GM11168 (cell line): ENCODE results near the gene SMIM21.

Experiments used
- in situ Hi-C: fragments of 300-500 bp; cut with MboI; formaldehyde crosslinking; loops from one replicate; pipeline ENCODE4 v1.12.0; 2022; ENCODE audit warnings: low sequenced_read_pairs; ENCODE audit not compliant: unreplicated experiment

The SMIM21 gene

DNA sequence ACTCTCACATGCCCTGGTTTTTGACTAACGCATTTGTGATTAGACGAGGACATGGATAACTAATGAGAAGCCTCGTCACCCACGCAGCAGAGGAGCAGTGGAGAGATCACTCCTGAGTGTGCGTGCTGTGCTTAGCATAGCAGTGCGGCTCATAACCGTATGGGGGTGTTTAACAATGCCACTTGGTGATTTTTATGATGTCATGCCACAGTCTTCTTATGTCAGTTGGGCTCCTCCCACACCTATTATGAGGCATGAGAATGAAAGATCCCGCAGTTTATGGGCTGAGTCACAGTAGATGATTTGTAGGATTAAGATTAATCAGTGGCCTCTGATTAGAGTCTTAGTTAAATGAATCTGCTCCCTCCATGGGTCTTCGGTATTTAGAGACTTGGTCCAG is 2.5 kb upstream of the SMIM21 start:
- in situ Hi-C loops = no loop called here

DNA sequence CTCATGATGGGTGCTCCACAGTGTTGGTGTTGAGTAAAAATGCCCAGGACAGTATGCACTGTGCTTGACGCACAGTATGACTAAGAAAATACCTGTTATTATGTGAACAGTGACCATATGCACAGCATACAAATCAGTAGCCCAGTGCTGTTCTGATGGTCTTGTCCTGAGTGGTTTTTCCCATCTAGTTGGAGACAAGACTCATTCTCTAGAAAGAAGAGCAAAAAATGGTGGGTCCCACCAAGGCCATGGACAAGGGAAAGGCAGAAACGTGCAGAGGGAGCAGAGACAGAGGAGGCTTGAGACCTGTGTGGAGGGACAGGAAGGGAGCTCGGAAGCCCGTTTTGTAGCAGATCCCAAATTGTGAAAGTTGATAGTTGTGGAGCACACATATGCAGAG is 987 bp upstream of the SMIM21 start:
- in situ Hi-C loops = no loop called here

DNA sequence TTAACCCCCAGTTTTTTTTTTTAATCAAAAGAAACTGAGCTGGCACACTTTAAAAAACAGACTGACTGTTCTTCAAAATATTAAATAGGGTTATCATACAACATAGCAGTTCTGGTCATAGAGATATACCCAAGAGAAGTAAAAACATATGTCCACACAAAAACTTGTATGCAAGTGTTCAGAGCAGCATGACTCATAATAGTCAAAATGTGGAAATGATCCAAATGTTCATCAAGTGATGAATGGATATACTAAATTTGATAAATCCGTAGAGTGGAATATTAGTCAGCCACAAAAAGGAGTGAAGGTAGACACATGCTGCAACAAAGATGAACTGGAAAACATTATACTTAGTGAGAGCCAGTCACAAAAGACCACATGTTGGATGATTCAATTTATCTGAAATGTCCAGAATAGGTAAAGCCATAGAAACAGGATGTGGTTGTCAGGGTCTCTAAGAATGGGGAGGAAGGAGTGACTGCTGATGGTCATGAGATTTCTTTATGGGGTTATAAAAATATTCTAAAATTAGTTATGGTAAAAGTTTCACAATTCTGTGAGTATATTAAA is 5.1 kb downstream of the SMIM21 start:
- in situ Hi-C loops = no loop called here

DNA sequence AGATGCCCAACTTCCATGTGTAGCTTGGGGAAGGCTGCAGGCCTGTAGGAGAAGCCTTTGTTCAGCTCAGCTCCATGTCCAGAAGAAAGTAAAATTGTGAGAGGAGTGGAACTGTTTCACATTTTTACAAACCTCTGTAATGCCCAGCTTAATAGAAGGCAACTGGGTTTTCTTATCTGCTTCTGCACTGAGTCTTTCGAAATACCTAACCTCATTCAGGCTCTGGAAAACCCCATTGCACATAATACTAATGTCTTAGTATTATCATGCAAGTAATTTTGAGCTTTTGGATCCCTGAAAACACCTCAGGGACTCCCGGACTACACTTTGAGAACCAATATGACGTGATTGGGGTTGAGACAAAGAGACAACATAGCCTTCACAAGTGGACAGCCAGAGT is 5.8 kb downstream of the SMIM21 start:
- in situ Hi-C loops = no loop called here

DNA sequence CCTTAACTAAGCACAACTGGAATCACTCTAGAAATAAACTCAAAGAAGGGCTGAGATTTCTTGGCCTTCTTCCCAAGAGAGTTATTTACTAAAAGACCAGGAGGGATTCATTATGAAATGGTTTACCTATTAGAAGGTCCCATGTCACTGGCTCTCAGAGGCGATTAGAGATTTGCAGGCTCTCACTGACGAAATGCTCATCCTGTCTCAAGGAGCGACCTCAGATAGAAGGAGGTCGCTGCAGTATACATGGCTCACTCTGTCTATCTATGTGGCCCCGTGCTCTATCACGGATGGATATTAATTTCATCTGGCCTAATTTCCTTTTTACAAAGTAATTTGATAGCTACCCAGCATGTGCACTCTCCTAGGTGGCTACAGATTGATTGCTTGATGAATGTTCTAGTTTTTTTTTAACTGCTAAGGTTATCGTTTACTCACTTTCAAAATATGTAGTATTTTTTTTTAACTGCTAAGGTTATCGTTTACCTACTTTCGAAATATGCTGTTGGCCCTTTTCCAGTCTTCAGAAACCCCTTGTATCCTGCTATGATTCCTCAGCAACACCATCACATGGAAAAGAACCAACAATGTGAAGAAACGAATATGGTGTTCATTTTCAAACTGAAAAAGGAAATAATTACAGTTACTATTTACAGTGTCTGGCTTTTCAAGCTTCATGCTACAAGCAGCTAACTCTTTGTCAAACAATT is 9.1 kb downstream of the SMIM21 start:
- in situ Hi-C loops = no loop called here

DNA sequence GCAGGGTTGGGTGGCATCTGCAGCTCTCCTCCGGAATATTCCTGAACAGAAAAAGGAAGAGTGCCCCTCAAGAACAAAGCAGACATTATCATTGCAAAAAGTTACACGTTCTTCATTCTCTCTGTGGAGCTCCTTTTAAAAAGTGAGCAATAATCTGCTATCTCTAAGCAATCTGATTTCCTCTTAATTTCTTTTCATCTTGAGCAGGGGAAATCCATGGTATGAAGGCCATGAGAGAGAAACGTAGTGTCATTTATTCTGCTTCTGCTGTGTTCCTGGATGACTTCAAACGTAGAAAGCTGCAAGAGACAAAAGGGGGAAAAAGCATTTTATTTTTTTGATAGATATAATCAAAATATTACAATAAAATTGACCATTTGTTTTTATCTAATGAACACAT is 16.9 kb downstream of the SMIM21 start:
- in situ Hi-C loops = no loop called here

DNA sequence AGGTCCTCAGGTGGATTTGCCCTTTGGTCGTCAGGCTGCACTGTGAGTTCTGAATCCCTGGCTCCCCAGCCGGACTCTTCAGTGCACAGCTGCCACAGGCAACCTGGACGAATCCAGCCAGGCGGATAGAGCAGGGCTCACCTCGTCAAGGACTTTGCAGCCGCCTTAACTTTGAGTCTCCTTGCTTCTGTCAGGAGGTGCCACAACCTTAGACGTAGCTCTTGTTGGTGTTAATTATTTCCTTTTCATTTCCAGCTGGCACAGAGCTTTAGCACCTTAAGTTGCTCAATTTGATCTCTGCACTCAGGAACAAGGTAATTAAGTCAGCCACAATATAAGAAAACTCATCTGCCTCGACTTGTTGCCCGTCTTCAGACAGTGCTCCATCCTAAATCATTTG is 17.7 kb downstream of the SMIM21 start:
- in situ Hi-C loops = no loop called here

DNA sequence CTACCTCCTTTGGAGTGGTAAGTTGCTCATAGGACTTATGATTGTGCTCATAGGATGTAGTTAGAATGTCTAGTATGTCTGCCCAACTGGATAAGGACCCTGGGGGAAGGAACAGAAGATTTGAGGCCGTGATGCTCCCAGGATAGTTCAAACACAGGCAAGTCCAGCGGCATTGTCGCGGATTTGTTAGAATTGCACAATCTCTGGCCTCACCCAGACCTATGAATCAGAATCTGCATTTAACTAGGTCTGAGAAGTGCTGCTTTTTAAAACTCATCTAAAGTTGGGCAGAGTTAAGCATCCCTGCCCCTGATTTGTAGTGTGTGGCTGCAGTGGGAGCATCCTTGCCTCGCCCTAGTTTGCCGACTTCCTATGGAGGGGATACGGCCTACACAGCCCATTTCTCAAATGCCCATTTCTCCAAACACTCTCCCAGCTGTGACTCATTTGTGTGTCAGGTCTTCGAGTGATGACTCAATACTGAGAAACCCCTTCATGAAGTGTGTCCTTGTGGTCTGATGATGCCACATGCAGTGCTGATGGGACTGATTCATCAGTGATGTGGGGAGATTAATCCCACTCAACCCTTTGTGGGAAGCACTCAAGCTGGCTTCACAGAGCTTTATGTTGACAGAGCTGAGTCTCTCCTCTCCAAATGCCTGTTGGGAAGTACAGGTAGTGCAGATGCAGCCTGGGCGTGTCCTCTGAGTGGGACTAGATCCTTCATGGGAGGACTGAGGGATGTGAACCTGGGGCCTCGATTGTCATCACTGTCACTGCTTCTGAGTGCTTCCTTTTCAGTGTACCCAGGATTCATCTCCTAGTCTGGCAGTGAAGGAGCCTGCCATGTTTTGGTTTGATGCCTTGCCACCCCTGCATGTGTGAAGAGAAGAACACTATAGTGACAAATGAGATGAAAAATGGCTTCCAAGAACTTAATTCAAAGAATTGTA is 18.7 kb downstream of the SMIM21 start:
- in situ Hi-C loops = no loop called here

DNA sequence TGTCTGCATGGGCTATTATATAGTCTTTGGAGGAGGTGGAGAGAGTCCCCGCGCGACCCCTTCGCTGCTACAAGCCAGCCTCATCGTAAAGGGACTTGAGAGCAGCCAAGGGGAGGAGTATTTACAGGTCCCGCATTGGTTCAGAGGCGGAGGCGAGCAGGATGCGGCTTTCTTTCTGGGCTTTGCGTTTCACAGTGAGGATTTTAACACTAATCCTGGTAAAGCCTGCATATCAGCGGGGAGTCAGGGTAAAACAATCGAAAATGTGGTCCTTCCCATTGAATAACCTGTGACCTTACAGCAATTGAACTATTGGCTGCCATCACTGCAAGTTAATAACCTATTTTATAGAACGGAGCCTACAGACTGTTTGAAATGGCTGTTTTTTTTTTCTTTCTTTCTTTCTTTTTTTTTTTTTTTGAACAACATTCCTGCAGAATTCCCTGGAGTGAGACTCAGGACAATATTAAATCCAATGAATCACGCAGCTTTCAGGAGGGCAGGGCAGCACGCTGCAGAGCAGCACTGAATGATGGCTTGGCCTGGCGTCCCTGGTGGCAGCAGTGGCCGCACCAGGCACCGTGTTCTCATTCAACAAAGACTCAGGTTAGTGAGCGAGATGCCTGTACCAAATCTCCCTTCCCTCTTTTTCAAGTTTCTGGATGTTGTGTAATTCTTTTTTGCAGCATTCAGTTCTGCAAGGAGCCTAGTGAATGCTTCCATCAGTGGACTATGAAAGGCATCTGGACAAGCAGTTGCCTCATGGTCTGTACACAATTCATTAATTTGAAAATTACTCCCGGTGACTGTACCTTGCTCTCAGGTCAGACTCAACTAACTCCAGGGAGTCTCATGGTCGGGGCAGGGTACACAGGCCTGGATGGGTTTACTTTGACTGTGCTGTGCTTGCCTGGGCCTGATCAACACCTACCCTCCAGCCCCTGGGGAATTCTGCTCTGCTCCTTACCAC is 19.8 kb downstream of the SMIM21 start:
- in situ Hi-C loops = no loop called here

DNA sequence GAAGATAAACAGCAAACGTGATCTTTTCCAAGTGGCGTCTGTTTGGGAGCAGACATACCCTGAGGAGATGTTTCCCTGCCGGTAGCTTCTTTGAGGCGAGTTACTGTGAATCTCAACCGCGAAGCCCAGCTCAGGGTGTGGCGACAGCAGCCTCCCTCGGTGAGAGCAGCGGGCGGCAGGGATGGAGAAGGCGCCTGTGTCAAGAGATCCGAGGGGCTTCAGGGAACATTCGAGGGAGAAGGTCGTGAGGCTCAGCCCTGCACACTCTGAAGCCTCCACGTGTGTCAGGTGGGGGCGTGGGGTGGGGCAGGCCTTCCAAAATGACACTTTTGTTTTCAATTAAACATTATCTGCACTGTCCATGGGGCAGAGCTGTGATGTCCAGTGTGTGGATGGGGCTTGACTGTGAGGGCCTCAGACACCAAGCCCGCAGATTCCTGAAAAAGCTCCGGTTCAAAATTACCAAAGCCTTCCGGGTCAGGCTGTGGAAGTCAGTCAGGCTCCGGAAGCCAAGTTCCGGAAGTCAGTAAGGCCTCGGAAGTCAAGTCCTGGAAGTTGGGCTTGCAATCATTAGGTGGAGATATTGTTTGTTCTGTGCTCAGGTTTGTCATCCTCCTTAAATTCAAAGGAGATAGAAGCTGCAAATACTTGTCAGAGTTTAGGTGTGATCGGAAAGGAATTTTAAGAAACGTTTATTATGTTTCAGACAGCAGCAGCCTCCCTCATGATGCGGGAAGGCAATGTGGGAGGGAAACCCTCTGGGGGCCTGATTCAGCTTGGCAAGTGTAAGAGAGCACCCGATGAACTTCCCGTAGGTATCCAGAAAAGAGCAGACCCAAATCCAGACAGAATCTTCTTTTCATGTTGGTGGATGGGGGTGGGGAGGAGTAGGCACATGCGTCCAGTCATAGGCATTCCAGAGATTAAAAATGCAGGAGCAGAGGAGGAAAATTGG is 20.7 kb downstream of the SMIM21 start:
- in situ Hi-C loops = no loop called here

DNA sequence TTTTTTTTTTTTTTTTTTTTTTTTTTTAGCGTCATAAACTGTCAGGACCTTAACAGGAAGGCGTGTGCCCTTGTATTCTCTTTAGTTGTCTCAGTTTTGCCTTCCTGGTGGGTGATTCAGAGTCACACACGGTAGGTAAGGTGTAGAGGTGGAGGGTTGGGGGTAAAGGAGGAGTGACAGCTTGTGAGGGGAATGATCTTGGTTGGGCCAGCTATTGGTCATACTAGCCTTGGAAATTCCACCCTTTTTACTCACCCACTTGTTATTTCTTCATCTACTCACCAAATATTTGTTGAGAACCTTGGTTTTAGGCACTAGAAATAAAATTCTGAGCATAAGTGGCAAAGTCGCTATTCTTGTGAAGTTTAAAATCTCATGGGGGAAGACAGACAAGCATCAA is 22.2 kb downstream of the SMIM21 start:
- in situ Hi-C loops = no loop called here

DNA sequence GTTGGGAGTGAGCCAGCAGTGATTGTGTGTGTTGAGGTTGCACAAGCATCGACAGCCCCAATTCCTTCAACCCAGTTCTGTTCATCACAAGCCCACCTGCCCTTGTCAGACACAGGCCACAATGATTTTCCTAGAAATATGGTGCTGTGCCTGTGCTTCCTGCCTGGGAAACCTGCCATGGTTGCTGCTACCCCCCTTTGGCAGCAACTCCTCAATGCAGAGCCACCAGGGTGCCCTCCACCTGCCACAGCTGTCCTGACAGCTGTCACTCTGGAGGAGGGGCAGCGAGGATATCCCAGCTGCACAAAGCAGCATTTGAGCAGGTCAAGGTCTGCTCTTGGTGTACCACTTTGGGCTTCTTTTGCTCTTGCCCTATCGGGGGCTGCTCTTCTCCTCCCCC is 27.1 kb downstream of the SMIM21 start:
- in situ Hi-C loops = no loop called here

DNA sequence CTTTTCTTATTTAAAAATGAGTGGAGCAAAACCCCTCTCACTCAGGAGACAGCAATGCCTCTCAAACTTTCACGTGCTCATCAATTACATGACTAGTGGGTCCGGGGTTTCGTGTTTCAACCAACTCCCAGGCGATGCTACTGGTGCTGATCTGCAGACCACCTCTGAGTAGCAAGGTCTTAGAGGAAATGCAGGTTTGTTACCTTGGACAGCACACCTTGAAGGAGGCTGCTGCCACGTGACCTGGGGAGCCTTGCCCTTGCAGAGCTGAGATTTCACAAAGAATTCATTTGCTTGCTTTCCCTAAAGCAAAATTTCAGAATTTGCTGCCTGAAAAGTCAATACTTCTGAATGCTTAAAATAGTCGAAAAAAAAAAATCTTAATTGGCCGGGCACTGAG is 32.4 kb downstream of the SMIM21 start:
- in situ Hi-C loops = no loop called here

DNA sequence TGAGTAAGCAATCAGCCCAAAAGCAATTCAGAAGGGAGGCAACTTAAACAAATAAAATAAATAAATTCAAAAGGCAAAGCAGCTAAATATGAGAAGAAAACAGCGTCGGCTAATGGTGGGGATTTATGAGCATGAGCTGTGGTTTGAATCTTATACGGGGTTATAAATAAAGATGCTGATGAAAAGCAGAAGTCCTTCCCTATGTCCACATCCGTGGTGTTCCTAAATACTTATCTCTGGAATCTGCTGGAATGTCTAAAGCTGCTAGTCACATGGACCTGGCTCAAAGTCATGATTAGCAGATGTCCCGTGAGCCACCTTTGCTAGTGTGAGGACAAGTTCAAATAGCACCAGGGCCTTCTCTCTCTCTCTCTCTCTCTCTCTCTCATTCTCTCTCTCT is 33.8 kb downstream of the SMIM21 start:
- in situ Hi-C loops = no loop called here

DNA sequence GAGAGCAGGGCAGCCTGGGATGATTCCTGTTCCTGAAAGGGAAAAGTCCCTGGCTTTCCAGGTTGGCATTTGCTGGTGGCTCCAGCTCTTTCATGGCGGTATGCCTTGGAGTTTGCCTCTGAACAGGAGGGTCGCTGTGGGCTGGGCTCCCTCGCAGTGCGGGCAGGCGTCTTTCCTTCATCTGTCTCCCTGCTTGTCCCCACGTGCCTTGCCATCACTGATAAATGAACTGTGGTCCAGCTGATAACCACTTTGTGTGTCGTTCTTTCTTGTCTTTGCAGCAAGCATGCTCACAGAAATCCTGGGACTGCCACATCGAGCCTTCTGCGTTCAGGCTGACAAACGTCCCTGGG is 35.3 kb downstream of the SMIM21 start:
- in situ Hi-C loops = no loop called here

DNA sequence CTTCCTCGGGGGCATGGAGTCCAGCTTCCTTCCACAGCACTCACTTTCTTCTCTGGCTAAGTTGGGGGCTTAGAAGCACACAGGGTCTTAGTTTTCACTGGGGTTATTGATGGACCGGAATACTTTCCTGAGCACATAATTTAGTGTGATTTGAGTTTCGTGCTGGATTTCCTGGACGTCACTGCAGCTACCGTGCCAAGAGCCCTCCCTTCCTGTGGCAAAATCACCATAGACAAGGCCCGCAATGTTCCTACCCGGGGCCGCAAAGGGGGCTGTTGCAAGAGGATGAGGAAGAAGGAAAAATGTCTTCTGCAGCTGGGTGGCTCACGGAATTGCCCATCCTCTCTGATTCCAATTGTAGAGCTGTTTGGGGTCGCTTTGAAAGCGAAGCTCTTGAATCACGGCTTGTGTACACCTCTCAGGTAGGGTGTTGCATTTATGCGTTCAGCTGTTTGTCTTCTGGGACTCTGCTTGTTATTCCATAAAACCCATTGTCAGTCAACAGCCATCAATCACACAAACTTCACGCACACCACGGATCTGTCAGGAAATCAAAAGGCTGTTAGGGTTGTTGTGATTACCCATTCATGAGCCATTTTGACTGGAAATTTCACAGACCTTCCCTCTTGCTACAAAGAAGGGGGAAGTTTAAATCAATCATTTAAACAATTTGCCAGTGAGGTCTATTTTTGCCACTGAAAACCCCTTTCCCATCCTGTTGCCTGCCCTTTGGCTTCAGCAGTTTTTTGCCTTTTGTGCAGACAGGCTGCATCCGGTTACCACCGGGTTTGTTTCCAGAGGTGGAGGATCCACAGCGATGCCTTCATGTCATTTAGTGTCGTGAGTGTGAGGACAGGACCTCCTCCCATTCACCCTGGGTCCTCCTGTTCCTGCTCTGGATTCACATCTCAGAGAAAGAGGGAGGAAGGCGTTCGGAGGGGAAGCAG is 36.0 kb downstream of the SMIM21 start:
- in situ Hi-C loops = no loop called here

DNA sequence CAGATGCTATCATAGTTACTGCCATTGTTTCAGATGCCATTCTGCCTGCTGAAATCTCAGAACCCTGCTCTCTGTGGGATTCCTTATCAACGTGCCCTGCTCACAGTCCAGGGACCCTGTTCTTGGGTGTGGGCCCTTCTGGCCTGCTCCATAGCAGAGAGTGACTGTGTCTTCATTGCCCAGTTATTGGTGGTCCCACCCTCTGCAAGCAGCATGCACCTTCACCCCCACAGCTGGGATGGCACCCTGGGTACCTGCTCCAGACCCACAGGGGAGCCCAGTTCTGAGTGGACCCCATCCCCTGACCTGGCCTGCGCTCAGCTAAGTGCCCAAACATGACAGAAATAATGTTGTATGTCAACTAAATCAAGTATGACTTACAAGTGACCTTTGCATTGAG is 36.6 kb downstream of the SMIM21 start:
- in situ Hi-C loops = no loop called here

DNA sequence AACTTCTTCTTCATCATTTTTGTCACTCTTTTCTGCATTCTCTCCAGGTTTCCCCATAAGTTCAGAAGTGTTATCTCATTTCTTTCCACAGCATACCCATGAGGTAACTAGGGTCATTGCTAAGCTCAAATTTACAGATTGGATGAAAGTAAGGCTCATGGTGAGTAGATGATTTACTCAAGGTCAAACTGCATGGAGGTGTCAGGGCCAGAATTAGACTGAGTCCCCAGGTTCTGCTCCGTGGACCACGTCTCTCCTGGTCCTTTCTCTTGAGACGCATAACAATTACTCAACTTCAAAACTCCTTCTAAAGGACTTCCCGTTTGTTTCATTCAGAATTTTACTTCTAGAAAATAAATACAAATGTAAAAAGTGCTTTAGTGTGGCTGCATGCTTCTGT is 43.4 kb downstream of the SMIM21 start:
- in situ Hi-C loops = no loop called here
